CD4-positive, alpha-beta T cell treated with Interferon gamma for 1 hour (primary cell): Measurements from ENCODE around the gene SYTL3.

ENCODE experiments used
- DNase-seq: peaks from one replicate; pipeline ENCODE4 v3.0.0-alpha.2; 2020

SYTL3 gene

GRCh38 chr6:158764183-158764849 lies 114.5 kb downstream of the SYTL3 start:
- no peak for DNase-seq

GRCh38 chr6:158764926-158765325 lies 115.1 kb downstream of the SYTL3 start:
- no peak for DNase-seq

- no peak for DNase-seq
Measured at GRCh38 chr6:158765499-158766068, 115.7 kb downstream of the SYTL3 start.

- no peak for DNase-seq
Measured at GRCh38 chr6:158766621-158767455, 117.0 kb downstream of the SYTL3 start.

GRCh38 chr6:158767709-158768108 lies 117.9 kb downstream of the SYTL3 start:
- DNase-seq = no peak

GRCh38 chr6:158768436-158768835 lies 118.6 kb downstream of the SYTL3 start:
- no peak for DNase-seq

DNA sequence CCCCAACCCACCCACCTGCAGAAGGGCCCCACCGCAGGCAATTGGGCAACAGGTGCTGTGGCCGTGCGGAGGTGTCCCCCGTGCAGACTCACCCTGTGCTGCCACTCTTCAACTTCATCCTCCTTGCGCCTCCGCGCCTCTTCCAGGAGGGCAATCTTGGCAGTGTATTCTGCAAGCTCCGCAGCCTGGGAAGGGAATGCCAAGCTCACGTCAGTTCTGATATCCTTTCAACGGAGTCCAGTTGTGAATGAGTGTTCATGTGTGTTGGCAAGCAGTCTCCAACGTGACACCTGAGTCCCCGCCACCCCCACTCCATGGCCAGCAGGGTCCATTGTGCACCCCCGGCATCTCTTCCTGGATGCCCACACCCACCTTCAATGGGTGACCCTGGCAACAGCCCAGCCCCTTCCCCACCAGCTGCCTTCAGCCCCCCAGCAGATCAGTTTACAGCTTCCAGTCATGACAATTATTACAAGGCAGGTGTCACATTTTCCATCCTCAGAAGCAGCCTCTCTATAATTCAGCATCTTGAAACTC lies 119.4 kb downstream of the SYTL3 start:
- DNase-seq = no peak

DNA sequence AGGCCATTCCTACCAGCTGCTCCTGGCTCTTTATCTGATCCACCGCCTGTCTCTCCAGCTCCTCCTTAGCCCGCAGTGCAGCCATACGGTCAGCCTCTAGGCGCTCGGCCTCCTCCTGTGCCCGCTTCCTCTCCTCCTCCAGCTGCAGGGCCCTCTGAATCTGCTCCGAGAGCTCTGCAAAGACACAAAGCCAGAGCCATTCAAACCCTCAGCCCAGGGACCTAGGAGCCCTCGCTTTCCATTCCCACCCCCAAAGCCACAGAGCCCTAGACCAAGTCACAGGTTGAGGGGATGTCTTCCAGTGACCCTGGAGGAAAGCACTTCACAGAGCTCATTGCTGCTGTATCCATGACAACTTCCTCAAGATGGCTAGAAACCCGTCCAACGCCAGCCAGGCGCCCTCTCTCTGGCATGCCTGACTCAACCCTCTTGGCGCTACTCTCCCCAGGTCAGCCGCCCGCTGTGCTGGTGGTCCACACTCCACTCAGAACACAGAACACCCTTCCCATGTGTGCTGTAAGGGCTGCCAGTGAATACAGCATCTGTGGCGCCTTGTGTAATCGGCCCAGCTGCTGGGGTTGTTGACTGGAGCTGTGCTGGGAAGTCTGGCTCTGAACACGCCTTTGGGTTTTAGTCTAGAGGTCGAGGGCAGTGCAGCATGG lies 120.0 kb downstream of the SYTL3 start:
- DNase-seq = no peak

DNA sequence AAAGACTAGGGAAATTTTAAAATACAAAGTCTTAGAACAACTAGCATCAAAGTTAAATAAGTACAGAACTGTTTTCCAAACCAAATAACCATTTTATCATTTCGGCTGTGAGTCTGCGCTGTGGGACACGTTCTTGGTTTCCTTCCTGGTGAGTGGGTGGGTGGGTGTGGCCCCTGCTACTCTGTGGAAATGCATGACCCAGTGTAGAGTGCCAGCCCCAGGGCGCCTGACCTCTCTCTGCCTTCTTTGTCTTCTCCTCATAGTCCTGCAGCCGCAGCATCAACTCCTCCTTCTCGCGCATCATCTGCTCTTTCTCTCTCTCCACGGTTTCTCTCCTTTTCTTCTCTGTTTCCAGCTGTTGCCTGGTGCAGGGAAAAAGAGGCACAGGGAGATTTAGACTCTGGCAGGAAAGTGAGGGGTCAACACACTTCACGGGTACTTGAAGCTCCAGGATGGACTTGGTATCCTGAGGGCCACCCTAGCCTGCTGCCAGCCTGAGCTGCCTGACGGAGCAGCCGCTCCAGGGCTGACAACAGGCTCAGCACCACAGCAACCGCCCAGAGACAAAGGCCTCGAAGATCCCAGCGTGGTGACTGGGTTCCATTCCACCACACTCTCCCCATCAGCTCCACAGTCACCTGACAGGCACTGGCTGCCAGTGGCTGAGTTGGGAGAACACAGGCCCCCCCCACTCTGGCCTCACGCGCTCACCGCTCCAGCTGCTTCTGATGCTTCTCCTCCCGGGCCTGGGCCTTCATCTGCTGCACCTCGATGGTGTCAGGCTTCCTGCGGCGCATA lies 120.9 kb downstream of the SYTL3 start:
- no peak for DNase-seq

- DNase-seq = no peak
Measured at GRCh38 chr6:158771399-158772152, 121.7 kb downstream of the SYTL3 start.

- DNase-seq = no peak
Measured at GRCh38 chr6:158772172-158772571, 122.3 kb downstream of the SYTL3 start.

DNA sequence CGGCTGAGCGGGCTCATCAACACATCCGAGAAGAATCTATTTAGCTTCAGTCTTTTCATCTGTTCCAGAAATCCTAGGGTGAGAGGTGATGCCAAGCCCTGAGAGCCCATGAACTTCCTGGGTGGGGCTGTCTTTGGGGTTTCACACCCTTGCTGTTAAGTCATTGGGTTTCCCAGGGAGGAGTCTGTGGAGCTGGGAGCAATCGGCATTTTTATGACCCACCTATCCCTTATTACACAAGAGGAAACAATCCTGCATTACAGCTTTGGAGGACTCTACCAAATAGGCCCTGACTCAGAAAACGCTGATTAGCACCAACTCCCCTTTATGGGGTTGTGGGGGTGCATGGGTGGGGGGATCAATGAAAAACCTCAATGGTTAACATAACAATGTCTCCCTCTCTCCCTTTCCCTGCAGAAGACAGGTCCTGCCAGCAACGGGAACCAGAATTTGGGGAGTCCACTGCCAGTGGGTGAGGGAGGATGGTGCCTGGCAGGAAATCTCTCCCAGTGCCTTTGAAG lies 123.1 kb downstream of the SYTL3 start:
- DNase-seq = no peak

DNA sequence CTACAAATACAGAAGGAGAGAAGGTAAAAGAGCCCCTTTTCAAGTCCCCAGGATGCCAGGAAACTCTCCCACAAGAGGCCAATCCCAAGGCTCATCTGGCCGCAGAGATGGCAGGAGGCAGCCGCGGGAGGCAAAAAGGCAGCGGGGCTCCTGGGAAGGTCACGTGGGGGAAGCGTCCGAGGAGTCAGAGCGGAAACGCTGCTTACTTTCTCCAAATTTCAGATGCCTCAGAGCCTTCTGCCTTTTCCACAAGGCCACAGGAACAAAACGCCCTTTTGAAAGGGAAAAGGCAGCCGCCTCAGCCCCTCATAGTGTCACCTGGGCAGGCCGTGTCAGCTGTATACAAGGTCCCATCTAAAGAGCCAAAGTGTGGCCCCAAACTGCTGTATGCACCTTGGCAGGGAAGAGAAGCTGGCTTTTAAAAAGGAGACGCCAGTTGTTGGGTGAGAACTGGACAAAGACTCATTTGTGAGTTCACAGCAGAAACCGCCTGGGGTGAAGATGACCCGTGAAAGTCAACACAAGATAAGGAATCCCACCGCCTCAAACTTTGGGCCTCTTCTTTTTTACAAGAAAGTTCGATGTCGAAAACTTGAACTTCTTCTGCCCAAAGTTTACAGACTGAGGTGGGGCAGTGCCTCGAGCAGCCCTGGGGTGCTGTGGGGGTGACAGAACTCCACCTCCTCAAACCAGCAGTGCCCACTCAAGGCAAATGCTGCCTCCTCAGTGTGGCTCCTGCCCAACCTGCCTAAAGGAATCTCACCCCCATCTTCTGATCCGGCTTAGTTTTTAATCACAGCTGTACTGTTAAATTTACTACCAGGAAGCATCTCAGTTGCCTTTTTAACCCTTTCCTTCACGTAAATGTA lies 124.0 kb downstream of the SYTL3 start:
- no peak for DNase-seq

- DNase-seq = no peak
Measured at GRCh38 chr6:158774717-158775449, 125.0 kb downstream of the SYTL3 start.

- DNase-seq = no peak
Measured at GRCh38 chr6:158775832-158776231, 126.0 kb downstream of the SYTL3 start.

- no peak for DNase-seq
Measured at GRCh38 chr6:158776737-158777136, 126.9 kb downstream of the SYTL3 start.

DNA sequence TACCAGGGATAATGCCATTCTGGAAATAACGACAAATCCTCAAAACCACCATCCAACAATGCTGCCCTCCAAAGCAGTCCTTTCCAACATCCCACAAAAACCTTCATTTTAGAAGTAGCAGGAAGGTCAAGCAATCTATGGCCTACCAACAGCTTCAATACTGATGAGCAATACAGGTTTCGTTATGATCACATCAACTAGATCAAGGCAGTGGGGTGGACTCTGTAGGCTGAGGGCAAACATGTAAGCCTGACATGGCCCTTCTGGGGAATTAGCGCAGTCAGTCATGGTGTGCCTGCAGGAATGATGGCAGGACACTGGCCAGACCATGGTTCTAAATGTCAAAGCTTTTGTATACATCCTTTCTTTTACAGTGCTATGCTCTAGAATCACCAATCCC lies 127.7 kb downstream of the SYTL3 start:
- no peak for DNase-seq

DNA sequence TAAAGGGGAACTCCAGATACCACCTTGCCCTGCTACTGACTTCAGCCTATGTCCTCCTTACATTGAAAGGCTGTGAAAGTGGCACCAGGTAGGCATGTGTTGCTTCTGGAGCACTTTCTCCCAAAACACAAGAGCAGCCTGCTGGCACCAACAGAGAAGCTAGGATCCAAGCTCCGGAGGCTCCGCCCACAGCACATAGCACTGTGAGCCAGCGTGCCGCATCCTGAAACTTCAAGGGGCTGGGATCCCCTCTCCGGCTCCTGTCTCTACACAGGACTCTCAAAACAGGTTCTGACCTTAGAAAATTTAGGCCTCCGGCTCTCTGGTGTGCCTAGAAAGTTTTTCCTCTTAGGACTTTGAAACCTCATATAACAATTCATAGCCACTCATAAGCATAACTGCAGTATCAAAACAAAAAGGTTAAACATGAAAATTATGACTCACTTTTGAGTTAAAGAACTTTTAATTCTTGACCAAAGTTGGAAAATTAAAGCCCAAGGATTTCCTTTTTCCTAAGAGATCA lies 128.2 kb downstream of the SYTL3 start:
- no peak for DNase-seq

DNA sequence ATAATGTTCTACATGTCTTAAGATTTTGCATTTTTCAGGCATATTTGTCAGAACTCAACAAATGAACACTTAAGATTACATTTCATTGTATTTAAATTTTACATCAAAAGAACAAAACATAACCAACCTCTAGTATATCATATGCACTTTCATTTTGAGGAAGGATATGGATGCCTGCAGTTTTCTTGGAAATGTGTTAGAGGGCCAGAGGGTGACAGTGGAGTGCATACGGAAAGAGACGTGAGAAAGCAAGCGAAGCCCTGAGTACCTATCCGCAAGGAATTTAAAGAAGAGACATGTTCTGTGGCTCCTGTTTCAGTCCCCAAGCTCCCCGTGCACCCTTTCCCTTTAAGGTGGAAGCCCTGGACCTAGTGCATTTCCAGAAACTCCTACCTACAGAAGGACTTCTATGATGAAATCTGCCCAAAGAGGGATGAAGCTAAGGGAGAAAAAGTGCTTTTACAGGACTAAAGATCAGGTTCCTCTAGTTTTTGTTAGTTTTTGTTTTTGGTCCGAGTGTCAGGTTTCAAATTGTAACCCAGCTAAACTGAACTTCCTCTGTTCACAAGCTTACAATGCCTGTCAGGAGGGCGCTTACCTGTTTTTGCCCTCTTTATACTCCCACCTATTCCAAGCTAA lies 130.5 kb downstream of the SYTL3 start:
- DNase-seq = no peak
